ENCODE measurements around the gene HOMER2.
"Not testable (repeated sequence)": the region's sequence is repeated elsewhere in the genome, so short reads cannot be mapped to it uniquely, and the experiment has no call there.

HOMER2 gene

GRCh38 chr15:82839136-82839535, 113.4 kb downstream of the HOMER2 start:
- H3K4me2 ChIP-seq (ENCODE audit: low read length) = no peak overlapping the region
- H3K9ac ChIP-seq (ENCODE audit: low read depth, low read length) = no peak overlapping the region
- no peak overlapping the region for H3K4me3 ChIP-seq (ENCODE audit: low read length)
- no peaks in the 10 kb centered on the region for H3K27me3 ChIP-seq (ENCODE audit: control insufficient read depth, insufficient read depth, low read length)
- no peaks in the 10 kb centered on the region for H3K9me3 ChIP-seq (replicated peaks; ENCODE audit: low read length)
- H3K4me1 ChIP-seq (ENCODE audit: control insufficient read depth, insufficient read depth, low read length) = no peaks in the 10 kb centered on the region
- peaks cover 45% of the 10 kb centered on the region for H3K36me3 ChIP-seq (ENCODE audit: insufficient read depth, low read length)

GRCh38 chr15:82838096-82838735, 114.3 kb downstream of the HOMER2 start:
- Histone ChIP-seq H3K4me2 (ENCODE audit: low read length) (no peak overlapping the region), H3K9ac (ENCODE audit: low read depth, low read length) (no peak overlapping the region), H3K36me3 (ENCODE audit: insufficient read depth, low read length) (peaks cover 50% of the 10 kb centered on the region), H3K4me3 (ENCODE audit: low read length) (no peak overlapping the region), H3K9me3 (replicated peaks; ENCODE audit: low read length) (no peaks in the 10 kb centered on the region), H3K27me3 (ENCODE audit: control insufficient read depth, insufficient read depth, low read length) (no peaks in the 10 kb centered on the region), H3K4me1 (ENCODE audit: control insufficient read depth, insufficient read depth, low read length) (peaks cover 4% of the 10 kb centered on the region)

- H3K9ac ChIP-seq (ENCODE audit: low read depth, low read length) = no peak overlapping the region
- H3K36me3 ChIP-seq (ENCODE audit: insufficient read depth, low read length) = peaks cover 68% of the 10 kb centered on the region
Measured at GRCh38 chr15:82835391-82835917, 117.1 kb downstream of the HOMER2 start.

GRCh38 chr15:82833362-82833682, 119.2 kb downstream of the HOMER2 start:
- H3K4me3 ChIP-seq (ENCODE audit: low read length) = peak overlapping the region; percentile 20
- H3K9me3 ChIP-seq (replicated peaks; ENCODE audit: low read length) = no peaks in the 10 kb centered on the region
- H3K9ac ChIP-seq (ENCODE audit: low read depth, low read length) = peak overlapping the region; percentile 29
- H3K36me3 ChIP-seq (ENCODE audit: insufficient read depth, low read length) = peaks cover 80% of the 10 kb centered on the region
- H3K4me2 ChIP-seq (ENCODE audit: low read length) = peak overlapping the region; percentile 63
- peaks cover 23% of the 10 kb centered on the region for H3K4me1 ChIP-seq (ENCODE audit: control insufficient read depth, insufficient read depth, low read length)
- H3K27me3 ChIP-seq (ENCODE audit: control insufficient read depth, insufficient read depth, low read length) = no peaks in the 10 kb centered on the region

More at GRCh38 chr15:82835391-82835917, 117.1 kb downstream of the HOMER2 start:
- H3K4me3 ChIP-seq (ENCODE audit: low read length) = no peak overlapping the region
- H3K4me1 ChIP-seq (ENCODE audit: control insufficient read depth, insufficient read depth, low read length) = peaks cover 23% of the 10 kb centered on the region
- H3K27me3 ChIP-seq (ENCODE audit: control insufficient read depth, insufficient read depth, low read length) = no peaks in the 10 kb centered on the region
- H3K4me2 ChIP-seq (ENCODE audit: low read length) = no peak overlapping the region
- no peaks in the 10 kb centered on the region for H3K9me3 ChIP-seq (replicated peaks; ENCODE audit: low read length)

GRCh38 chr15:82832601-82833361, 119.7 kb downstream of the HOMER2 start:
- Histone ChIP-seq H3K4me3 (ENCODE audit: low read length) (peak overlapping the region; percentile 20), H3K9me3 (replicated peaks; ENCODE audit: low read length) (no peaks in the 10 kb centered on the region), H3K27me3 (ENCODE audit: control insufficient read depth, insufficient read depth, low read length) (no peaks in the 10 kb centered on the region), H3K4me1 (ENCODE audit: control insufficient read depth, insufficient read depth, low read length) (peaks cover 23% of the 10 kb centered on the region), H3K36me3 (ENCODE audit: insufficient read depth, low read length) (peaks cover 80% of the 10 kb centered on the region), H3K4me2 (ENCODE audit: low read length) (peak overlapping the region; percentile 63), H3K9ac (ENCODE audit: low read depth, low read length) (peak overlapping the region; percentile 29)

- Histone ChIP-seq H3K36me3 (ENCODE audit: insufficient read depth, low read length) (peaks cover 80% of the 10 kb centered on the region), H3K9ac (ENCODE audit: low read depth, low read length) (peak overlapping the region; percentile 17), H3K27me3 (ENCODE audit: control insufficient read depth, insufficient read depth, low read length) (no peaks in the 10 kb centered on the region)
Measured at GRCh38 chr15:82831894-82832600, 120.5 kb downstream of the HOMER2 start.

GRCh38 chr15:82830427-82831173, 121.9 kb downstream of the HOMER2 start:
- Histone ChIP-seq H3K9me3 (replicated peaks; ENCODE audit: low read length) (no peaks in the 10 kb centered on the region), H3K4me1 (ENCODE audit: control insufficient read depth, insufficient read depth, low read length) (peaks cover 23% of the 10 kb centered on the region), H3K9ac (ENCODE audit: low read depth, low read length) (no peak overlapping the region), H3K27me3 (ENCODE audit: control insufficient read depth, insufficient read depth, low read length) (no peaks in the 10 kb centered on the region), H3K4me3 (ENCODE audit: low read length) (no peak overlapping the region), H3K4me2 (ENCODE audit: low read length) (no peak overlapping the region), H3K36me3 (ENCODE audit: insufficient read depth, low read length) (peaks cover 80% of the 10 kb centered on the region)

More at GRCh38 chr15:82831894-82832600, 120.5 kb downstream of the HOMER2 start:
- Histone ChIP-seq H3K4me3 (ENCODE audit: low read length) (no peak overlapping the region), H3K4me2 (ENCODE audit: low read length) (peak overlapping the region; percentile 27), H3K4me1 (ENCODE audit: control insufficient read depth, insufficient read depth, low read length) (peaks cover 23% of the 10 kb centered on the region), H3K9me3 (replicated peaks; ENCODE audit: low read length) (no peaks in the 10 kb centered on the region)

GRCh38 chr15:82829234-82829633, 123.3 kb downstream of the HOMER2 start:
- Histone ChIP-seq H3K4me3 (ENCODE audit: low read length) (no peak overlapping the region), H3K27me3 (ENCODE audit: control insufficient read depth, insufficient read depth, low read length) (no peaks in the 10 kb centered on the region), H3K36me3 (ENCODE audit: insufficient read depth, low read length) (peaks cover 75% of the 10 kb centered on the region)

GRCh38 chr15:82828075-82828474, 124.4 kb downstream of the HOMER2 start:
- Histone ChIP-seq H3K27me3 (ENCODE audit: control insufficient read depth, insufficient read depth, low read length) (no peaks in the 10 kb centered on the region), H3K9me3 (replicated peaks; ENCODE audit: low read length) (no peaks in the 10 kb centered on the region), H3K4me2 (ENCODE audit: low read length) (no peak overlapping the region), H3K4me1 (ENCODE audit: control insufficient read depth, insufficient read depth, low read length) (peaks cover 18% of the 10 kb centered on the region), H3K4me3 (ENCODE audit: low read length) (no peak overlapping the region), H3K9ac (ENCODE audit: low read depth, low read length) (no peak overlapping the region), H3K36me3 (ENCODE audit: insufficient read depth, low read length) (peaks cover 75% of the 10 kb centered on the region)

More at GRCh38 chr15:82829234-82829633, 123.3 kb downstream of the HOMER2 start:
- Histone ChIP-seq H3K9me3 (replicated peaks; ENCODE audit: low read length) (no peaks in the 10 kb centered on the region), H3K4me1 (ENCODE audit: control insufficient read depth, insufficient read depth, low read length) (peaks cover 23% of the 10 kb centered on the region), H3K9ac (ENCODE audit: low read depth, low read length) (no peak overlapping the region), H3K4me2 (ENCODE audit: low read length) (no peak overlapping the region)

GRCh38 chr15:82823049-82823448, 129.5 kb downstream of the HOMER2 start:
- Histone ChIP-seq H3K36me3 (ENCODE audit: insufficient read depth, low read length) (peaks cover 63% of the 10 kb centered on the region), H3K4me1 (ENCODE audit: control insufficient read depth, insufficient read depth, low read length) (peaks cover 6% of the 10 kb centered on the region), H3K4me3 (ENCODE audit: low read length) (no peak overlapping the region), H3K27me3 (ENCODE audit: control insufficient read depth, insufficient read depth, low read length) (no peaks in the 10 kb centered on the region), H3K9ac (ENCODE audit: low read depth, low read length) (no peak overlapping the region), H3K4me2 (ENCODE audit: low read length) (no peak overlapping the region), H3K9me3 (replicated peaks; ENCODE audit: low read length) (no peaks in the 10 kb centered on the region)

- H3K9ac ChIP-seq (ENCODE audit: low read depth, low read length); H3K4me2 ChIP-seq (ENCODE audit: low read length); H3K4me3 ChIP-seq (ENCODE audit: low read length); H3K9me3 ChIP-seq (replicated peaks; ENCODE audit: low read length); H3K4me1 ChIP-seq (ENCODE audit: control insufficient read depth, insufficient read depth, low read length); H3K27me3 ChIP-seq (ENCODE audit: control insufficient read depth, insufficient read depth, low read length): not testable (repeated sequence)
- H3K36me3 ChIP-seq (ENCODE audit: insufficient read depth, low read length) = peaks cover 61% of the 10 kb centered on the region
Measured at GRCh38 chr15:82821851-82822250, 130.7 kb downstream of the HOMER2 start.
